NT2/D1 (cell line): ENCODE results near the gene NFATC4.

Experiments
- YY1 ChIP-seq: IDR thresholded peaks from 2 replicates; pipeline ENCODE4 v1.6.1; 2011; ENCODE audit not compliant: insufficient read length, insufficient read depth
- ZNF274 ChIP-seq: IDR thresholded peaks from 2 replicates; pipeline ENCODE4 v1.6.1; 2011; ENCODE audit warnings: mild to moderate bottlenecking, low read depth, low read length

- TF ChIP-seq ZNF274: no peak
- no peak for TF ChIP-seq YY1
Measured at GRCh38 chr14:24369463-24369862, 1.5 kb downstream of the NFATC4 start.
